Germinal center (tissue), 1 donor: ENCODE measurements around the gene HTT-AS.
"Not testable (repeated sequence)": the region's sequence is repeated elsewhere in the genome, so short reads cannot be mapped to it uniquely, and the experiment has no call there.

Experiments used
- DNase-seq: peaks from one replicate; pipeline ENCODE4 v3.0.0; 2012; ENCODE audit warnings: mixed read lengths, low spot score

The HTT-AS gene

GRCh38 chr4:3074078-3074845 lies at the start of gene HTT-AS, which contains the start of gene HTT:
HTT-AS (minus strand) TSS chr4:3074538.
HTT (plus strand) TSS chr4:3074681; CDS start chr4:3074826, 145 bp downstream.
- DNase-seq = peak; percentile 97

GRCh38 chr4:3123181-3123671 lies 48.9 kb upstream of the HTT-AS start:
- DNase-seq = no peak

GRCh38 chr4:3122081-3122563 lies 47.8 kb upstream of the HTT-AS start:
- DNase-seq = no peak

- no peak for DNase-seq
These were observed 47.3 kb upstream of the HTT-AS start for GRCh38 chr4:3121596-3121995.

GRCh38 chr4:3121110-3121509 lies 46.8 kb upstream of the HTT-AS start:
- no peak for DNase-seq

GRCh38 chr4:3119464-3119863 lies 45.1 kb upstream of the HTT-AS start:
- DNase-seq = no peak

GRCh38 chr4:3118312-3118711 lies 44.0 kb upstream of the HTT-AS start:
- DNase-seq = no peak

- no peak for DNase-seq
These were observed 42.6 kb upstream of the HTT-AS start for GRCh38 chr4:3116955-3117354.

- no peak for DNase-seq
These were observed 41.4 kb upstream of the HTT-AS start for GRCh38 chr4:3115637-3116270.

GRCh38 chr4:3114377-3114776 lies 40.0 kb upstream of the HTT-AS start:
- DNase-seq = no peak

- no peak for DNase-seq
These were observed 38.5 kb upstream of the HTT-AS start for GRCh38 chr4:3112609-3113469.

- no peak for DNase-seq
These were observed 37.9 kb upstream of the HTT-AS start for GRCh38 chr4:3112201-3112600.

- no peak for DNase-seq
These were observed 37.1 kb upstream of the HTT-AS start for GRCh38 chr4:3111461-3111860.

- no peak for DNase-seq
These were observed 33.9 kb upstream of the HTT-AS start for GRCh38 chr4:3108211-3108610.

- DNase-seq = no peak
These were observed 33.4 kb upstream of the HTT-AS start for GRCh38 chr4:3107691-3108121.

GRCh38 chr4:3107271-3107670 lies 32.9 kb upstream of the HTT-AS start:
- no peak for DNase-seq

- DNase-seq = peak; percentile 85
These were observed 32.2 kb upstream of the HTT-AS start for GRCh38 chr4:3106339-3107186.

- no peak for DNase-seq
These were observed 24.0 kb upstream of the HTT-AS start for GRCh38 chr4:3098346-3098745.

GRCh38 chr4:3096202-3096601 lies 21.9 kb upstream of the HTT-AS start:
- DNase-seq = no peak

- DNase-seq = not testable (repeated sequence)
These were observed 20.4 kb upstream of the HTT-AS start for GRCh38 chr4:3094701-3095100.

- DNase-seq = no peak
These were observed 17.1 kb upstream of the HTT-AS start for GRCh38 chr4:3091464-3091863.
